DMS79 treated with DMSO at 0.1 percent for 48 hours (cell line): Measurements from ENCODE around the gene C12orf43.

Source experiments
- DNase-seq: peaks from one replicate; lab custom pipeline; 2025; lab: John Stamatoyannopoulos, UW

Gene C12orf43

DNA sequence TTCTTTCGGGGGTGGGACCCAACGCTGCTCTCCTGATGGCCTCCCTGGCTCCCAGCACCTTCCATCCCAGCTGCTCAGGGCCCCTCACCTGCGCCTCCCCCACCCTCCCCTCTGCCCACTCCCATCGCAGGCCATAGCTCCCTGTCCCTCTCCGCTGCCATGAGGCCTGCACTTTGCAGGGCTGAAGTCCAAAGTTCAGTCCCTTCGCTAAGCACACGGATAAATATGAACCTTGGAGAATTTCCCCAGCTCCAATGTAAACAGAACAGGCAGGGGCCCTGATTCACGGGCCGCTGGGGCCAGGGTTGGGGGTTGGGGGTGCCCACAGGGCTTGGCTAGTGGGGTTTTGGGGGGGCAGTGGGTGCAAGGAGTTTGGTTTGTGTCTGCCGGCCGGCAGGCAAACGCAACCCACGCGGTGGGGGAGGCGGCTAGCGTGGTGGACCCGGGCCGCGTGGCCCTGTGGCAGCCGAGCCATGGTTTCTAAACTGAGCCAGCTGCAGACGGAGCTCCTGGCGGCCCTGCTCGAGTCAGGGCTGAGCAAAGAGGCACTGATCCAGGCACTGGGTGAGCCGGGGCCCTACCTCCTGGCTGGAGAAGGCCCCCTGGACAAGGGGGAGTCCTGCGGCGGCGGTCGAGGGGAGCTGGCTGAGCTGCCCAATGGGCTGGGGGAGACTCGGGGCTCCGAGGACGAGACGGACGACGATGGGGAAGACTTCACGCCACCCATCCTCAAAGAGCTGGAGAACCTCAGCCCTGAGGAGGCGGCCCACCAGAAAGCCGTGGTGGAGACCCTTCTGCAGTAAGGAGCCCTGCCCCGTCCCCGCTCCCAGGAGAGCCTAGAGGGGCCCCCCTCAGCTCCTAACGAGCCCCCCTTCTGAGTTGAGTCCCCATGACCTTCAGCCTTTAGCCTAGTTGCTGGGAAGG, 37.7 kb downstream of the C12orf43 start, which contains the start of gene HNF1A:
HNF1A (plus strand) TSS at position 248 of the 924 bp plus-strand sequence; CDS start at position 474, 226 bp downstream.
- no peak for DNase-seq

DNA sequence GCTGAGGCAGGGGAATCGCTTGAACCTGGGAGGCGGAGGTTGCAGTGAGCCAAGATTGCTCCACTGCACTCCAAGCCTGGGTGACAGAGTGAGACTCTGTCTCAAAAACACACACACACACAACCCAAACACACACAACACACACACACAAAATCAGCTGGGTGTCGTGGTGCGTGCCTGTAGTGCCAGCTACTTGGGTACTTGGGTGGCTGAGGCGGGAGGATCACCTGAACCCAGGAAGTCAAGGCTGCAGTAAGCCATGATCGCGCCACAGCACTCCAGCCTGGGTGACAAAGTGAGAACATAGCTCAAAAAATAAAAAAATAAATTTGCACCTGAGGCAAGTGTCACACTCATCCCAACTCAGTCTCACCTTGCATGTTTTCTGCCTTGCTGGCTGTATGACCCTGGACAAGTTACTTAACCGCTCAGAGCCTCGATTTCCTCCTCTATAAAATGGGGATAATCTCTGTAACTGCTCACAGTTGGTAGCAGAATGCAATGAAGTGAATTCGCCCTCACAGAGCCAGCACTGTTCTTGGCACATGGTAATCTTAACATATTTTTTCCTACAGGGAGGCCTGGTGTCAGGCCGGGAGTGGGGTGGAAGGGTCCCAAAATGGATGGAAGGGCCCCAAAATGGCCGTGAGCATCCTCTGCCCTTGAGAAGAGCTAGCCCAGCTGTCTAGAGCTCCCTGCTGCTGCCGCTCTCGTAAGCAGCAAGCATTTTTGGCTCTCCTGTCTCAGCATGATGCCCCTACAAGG, 38.6 kb downstream of the C12orf43 start:
- no peak for DNase-seq

DNA sequence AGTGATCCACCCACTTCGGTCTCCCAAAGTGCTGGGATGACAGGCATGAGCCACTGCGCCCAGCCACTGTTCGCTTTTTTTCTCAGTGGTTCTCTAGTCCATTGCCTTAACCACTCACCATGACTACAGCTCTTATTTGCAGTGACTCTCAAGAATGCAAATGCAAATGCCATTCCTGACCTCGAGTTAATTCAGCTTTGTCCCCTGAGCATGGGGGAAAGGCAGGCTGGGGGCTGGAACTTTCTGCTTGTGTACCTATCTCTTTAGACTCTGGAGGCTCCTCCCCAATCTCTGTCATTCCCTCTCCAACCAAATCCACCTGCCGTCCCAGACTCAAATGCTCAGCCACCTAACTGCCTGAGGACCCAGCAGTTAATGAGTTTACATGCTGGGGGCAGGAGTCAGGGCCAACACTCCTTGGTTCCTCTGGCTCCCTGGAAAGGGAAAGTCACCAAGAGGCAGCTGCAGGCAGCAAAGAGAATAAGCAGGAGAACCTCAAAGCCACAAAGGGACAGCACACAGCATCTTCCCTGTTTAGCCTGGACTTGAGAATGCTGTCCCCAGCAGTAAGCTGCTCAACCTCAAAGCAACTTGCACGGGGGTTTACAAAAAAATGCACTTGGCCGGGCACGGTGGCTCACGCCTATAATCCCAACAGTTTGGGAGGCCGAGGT, 43.3 kb downstream of the C12orf43 start:
- peak; percentile 26 for DNase-seq

- DNase-seq: peak; percentile 45
These were observed 44.7 kb downstream of the C12orf43 start for GRCh38 chr12:120971299-120972180.

GRCh38 chr12:120970310-120970709, 46.0 kb downstream of the C12orf43 start:
- no peak for DNase-seq

- no peak for DNase-seq
These were observed 50.7 kb downstream of the C12orf43 start for GRCh38 chr12:120965534-120966091.

GRCh38 chr12:120964298-120964697, 52.0 kb downstream of the C12orf43 start:
- DNase-seq: no peak

DNA sequence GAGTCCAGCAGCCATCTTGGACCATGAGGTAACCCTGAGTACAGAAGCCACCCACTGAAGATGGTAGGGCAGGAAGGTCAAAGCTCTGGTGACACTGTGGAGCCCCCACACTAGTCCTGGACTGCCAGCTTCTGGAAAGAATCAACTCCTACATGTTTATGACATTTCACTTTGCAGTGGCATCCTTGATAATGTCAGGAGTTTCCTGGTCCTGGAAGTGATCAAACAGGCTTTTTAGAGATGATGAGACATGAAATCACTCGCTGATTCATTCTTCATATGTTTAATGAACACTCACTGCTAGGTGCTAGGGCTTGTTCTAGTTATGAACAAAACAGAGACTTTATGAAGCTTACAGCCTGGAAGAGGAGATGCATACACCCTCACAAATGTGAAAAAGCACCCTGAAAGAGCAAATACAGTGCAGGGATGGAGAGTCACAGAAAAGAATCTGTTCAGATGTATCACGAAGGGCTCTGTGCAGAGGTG, 53.7 kb downstream of the C12orf43 start:
- DNase-seq: no peak

- no peak for DNase-seq
These were observed 54.4 kb downstream of the C12orf43 start for GRCh38 chr12:120961604-120962531.

DNA sequence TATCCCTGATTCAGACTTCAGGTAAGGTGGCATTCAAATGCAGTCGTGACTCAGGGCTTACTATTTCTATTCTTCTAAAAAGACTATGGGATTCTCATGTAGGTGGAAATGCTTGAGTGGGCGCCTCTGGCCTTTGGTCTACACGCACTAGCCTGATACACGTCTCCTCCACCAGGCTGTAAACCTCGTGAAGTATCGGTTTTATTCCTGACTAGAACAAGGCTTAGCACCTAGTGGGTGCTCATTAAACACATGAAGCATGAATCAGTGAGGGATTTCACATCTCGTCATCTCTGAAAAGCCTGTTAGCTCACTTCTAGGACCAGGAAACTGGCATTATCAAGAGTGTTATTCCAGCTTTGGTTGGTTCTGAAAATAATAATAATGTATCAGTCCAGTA, 55.6 kb downstream of the C12orf43 start:
- no peak for DNase-seq

DNA sequence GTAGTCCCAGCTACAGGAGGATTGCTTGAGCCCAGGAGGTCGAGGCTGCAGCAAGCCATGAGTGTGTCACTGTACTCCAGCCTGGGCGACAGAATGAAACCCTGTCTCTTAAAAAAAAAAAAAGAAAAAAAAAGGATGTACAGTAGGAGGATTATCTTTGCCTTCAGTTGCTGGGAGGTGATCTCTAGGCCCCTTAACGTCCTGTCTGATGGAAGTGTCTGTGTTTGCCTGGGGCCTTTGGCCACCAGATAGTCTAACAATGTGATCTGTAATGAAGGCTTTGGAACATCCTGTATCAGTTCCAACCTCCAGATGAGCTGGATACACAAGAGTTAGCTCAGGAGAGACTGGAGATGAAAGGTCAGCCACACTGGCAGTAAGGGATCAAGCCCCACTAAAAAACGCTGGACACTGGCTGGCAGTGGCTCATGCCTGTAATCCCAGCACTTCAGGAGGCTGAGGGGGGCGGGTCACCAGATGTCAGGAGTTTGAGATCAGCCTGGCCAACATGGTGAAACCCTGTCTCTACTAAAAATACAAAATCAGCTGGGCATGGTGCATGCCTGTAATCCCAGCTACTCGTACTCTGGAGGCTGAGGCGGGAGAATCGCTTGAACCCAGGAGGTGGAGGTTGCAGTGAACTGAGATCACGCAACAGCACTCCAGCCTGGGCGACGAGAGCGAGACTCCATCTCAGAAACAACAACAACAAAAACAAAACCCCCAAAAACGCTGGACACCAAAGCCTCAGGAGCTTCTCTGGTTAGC, 57.0 kb downstream of the C12orf43 start:
- DNase-seq: no peak

- DNase-seq: no peak
These were observed 59.5 kb downstream of the C12orf43 start for GRCh38 chr12:120956579-120957300.

- DNase-seq: no peak
These were observed 61.1 kb downstream of the C12orf43 start for GRCh38 chr12:120955232-120955631.

DNA sequence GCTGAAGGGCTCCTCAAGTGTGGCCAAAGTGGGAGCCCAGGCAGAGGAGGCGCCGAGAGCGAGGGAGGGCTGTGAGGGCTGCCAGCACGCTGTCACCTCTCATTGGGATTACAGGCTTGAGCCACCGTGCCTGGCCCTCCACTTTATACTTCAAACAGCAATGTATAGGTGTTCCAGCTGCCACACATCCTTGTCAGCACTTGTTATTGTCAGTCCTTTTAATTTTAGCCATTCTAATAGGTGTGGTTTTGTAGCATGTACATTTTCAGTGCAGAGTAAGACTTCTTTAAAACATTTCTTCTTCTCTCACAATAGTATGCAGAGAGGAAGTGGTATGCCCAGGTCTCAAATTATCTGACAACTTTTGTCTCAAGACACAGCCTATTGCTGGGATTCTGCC, 65.5 kb downstream of the C12orf43 start:
- no peak for DNase-seq
